Measurements from ENCODE around the gene DYTN. TPM values are rescaled to one million over a fixed set of nuclear protein-coding genes. Genes with fewer than 3 reads are reported as not detected.

DYTN gene
- total and polyA plus RNA-seq, 2 donors (not counting 3 experiments of a cell fraction or from before 2014, with no cell fraction given): 0.06 to 0.62 TPM

DNA sequence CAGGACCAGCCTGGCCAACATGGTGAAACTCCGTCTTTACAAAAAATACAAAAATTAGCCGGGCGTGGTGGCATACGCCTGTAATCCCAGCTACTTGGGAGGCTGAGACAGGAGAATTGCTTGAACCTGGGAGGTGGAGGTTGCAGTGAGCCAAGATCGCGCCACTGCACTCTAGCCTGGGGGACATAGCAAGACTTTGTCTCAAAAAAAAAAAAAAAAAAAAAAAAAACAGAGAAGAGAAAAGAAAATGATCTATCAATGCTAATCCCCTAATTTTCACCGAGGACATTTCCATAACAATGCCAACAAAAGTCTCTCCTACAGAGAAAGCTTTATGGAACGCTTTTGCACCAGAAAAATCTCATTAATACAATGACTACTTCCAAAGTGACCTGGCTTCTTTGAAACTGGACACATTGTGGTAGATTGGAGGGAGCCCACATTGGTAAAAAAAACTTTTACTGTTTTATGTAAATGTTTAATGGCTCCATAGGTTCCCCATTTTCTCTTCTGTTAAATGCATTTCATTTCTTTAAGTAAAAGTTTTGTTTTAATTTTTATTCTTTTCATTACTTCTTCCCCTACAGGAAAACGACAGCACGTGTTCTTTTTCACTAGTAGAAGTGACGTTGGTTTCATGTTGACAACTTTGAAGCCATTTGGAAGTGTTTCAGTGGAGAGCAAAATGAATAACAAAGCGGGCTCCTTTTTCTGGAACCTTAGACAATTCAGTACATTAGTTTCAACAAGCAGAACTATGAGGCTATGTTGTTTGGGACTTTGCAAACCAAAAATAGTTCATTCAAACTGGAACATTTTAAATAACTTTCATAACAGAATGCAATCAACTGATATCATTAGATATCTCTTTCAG, 48.1 kb upstream of the DYTN start:
- TF ChIP-seq POLR2A (IDR thresholded peaks at IDR 0.05; ENCODE audit: low read depth, low read length): no peak
- TF ChIP-seq EZH2 (IDR thresholded peaks at IDR 0.05; ENCODE audit: borderline replicate concordance, low read depth, low read length, severe bottlenecking): no peak
- TF ChIP-seq MYC (IDR thresholded peaks at IDR 0.05; ENCODE audit: low read depth, low read length): no peak
- no peak for TF ChIP-seq FOS (IDR thresholded peaks at IDR 0.05; ENCODE audit: borderline replicate concordance, insufficient read depth, low read length)
- TF ChIP-seq, protein P1, sequence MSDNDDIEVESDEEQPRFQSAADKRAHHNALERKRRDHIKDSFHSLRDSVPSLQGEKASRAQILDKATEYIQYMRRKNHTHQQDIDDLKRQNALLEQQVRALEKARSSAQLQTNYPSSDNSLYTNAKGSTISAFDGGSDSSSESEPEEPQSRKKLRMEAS (IDR thresholded peaks at IDR 0.05; ENCODE audit: insufficient read depth, insufficient read length): no peak
- TF ChIP-seq, protein P2, sequence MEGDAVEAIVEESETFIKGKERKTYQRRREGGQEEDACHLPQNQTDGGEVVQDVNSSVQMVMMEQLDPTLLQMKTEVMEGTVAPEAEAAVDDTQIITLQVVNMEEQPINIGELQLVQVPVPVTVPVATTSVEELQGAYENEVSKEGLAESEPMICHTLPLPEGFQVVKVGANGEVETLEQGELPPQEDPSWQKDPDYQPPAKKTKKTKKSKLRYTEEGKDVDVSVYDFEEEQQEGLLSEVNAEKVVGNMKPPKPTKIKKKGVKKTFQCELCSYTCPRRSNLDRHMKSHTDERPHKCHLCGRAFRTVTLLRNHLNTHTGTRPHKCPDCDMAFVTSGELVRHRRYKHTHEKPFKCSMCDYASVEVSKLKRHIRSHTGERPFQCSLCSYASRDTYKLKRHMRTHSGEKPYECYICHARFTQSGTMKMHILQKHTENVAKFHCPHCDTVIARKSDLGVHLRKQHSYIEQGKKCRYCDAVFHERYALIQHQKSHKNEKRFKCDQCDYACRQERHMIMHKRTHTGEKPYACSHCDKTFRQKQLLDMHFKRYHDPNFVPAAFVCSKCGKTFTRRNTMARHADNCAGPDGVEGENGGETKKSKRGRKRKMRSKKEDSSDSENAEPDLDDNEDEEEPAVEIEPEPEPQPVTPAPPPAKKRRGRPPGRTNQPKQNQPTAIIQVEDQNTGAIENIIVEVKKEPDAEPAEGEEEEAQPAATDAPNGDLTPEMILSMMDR (IDR thresholded peaks at IDR 0.05; ENCODE audit: extremely low read depth in 1 of 2, insufficient read depth in 1 of 2, low read depth in 1 of 2, low read length in 2 of 2): no peak
- TF ChIP-seq POLR2AphosphoS5 (IDR thresholded peaks at IDR 0.05; ENCODE audit: insufficient read depth, low read depth, low read length): no peak
- no peak for TF ChIP-seq GATA2 (IDR thresholded peaks at IDR 0.05; ENCODE audit: insufficient read depth, insufficient read length, low read depth, low read length)
- TF ChIP-seq JUN (IDR thresholded peaks at IDR 0.05; ENCODE audit: borderline replicate concordance, insufficient read depth, insufficient read length, low read depth): no peak
- DNase-seq (ENCODE audit: low read depth, low spot score) (no peak), FAIRE-seq (no peak)
- peaks cover 5 to 16% of the 10 kb centered on the region in 2 experiments for H3K27me3 ChIP-seq (ENCODE audit: control insufficient read depth in 2 of 2, insufficient read depth in 2 of 2, low read length in 2 of 2)
- peak overlapping the region; percentile 76 to 96 (median 80) for H3K4me3 ChIP-seq (replicated peaks in 1 of 3; ENCODE audit: insufficient read depth in 1 of 3, low read depth in 1 of 3, low read length in 3 of 3)
- H3K27ac ChIP-seq (ENCODE audit: insufficient read depth, low read depth, low read length): peak overlapping the region; percentile 89
- H3K4me1 ChIP-seq (ENCODE audit: control insufficient read depth, extremely low read depth, insufficient read depth, low read length): peaks cover 8% of the 10 kb centered on the region
- dilution Hi-C loops (cut with MboI; ENCODE audit: extremely low pct_ligation_motif_present, low sequenced_read_pairs) (no loop called here), intact Hi-C loops (cut with micrococcal nuclease) (loop anchor here (5.0 kb wide), 2 partner anchors 69 to 374 kb away; no protein-coding TSS in a partner anchor)
- CTCF ChIA-PET: interaction anchor here (4.3 kb wide), 1 partner anchor 16 kb away, joined by 25 read pairs; no protein-coding TSS in a partner anchor
- no peaks in the 10 kb centered on the region for H3K9me3 ChIP-seq (replicated peaks; ENCODE audit: control insufficient read depth, insufficient read depth, low read length)
- peak overlapping the region; percentile 92 for H2AFZ ChIP-seq (ENCODE audit: low read depth, low read length)
- no peaks in the 10 kb centered on the region for H4K20me1 ChIP-seq (replicated peaks; ENCODE audit: control insufficient read depth, extremely low read depth, insufficient read depth, low read length)
- no TSS peak for BruUV-seq (replicated peaks)
- no peaks in the 10 kb centered on the region for H3K9me1 ChIP-seq (replicated peaks; ENCODE audit: control insufficient read depth, extremely low read depth, insufficient read depth, low read length)
- POLR2A ChIA-PET: interaction anchor here (0.6 kb wide), 1 partner anchor 21 kb away, joined by 4 read pairs; no protein-coding TSS in a partner anchor
- H3K4me2 ChIP-seq (ENCODE audit: insufficient read depth, low read length): peak overlapping the region; percentile 76
- peaks cover 32% of the 10 kb centered on the region for H3K79me2 ChIP-seq (ENCODE audit: control insufficient read depth, insufficient read depth, low read length)
- peak overlapping the region; percentile 95 for H3K9ac ChIP-seq (replicated peaks; ENCODE audit: extremely low read depth, insufficient read depth, low read length)
- H3K36me3 ChIP-seq (ENCODE audit: control insufficient read depth in 2 of 2, extremely low read depth in 1 of 2, insufficient read depth in 2 of 2, low read length in 2 of 2): peaks cover 0 to 2% of the 10 kb centered on the region in 2 experiments

All from endothelial cell of umbilical vein (primary cell).